GM12874 (cell line): ENCODE data around the gene WASF1.

Experiments used
- CTCF ChIP-seq: IDR thresholded peaks from 2 replicates; pipeline ENCODE4 v1.5.1; 2011; ENCODE audit warnings: low read depth, mild to moderate bottlenecking, control low read depth, low read length, moderate library complexity; ENCODE audit not compliant: insufficient read depth

Gene WASF1

GRCh38 chr6:110085285-110085684, 94.2 kb downstream of the WASF1 start:
- no peak for TF ChIP-seq CTCF

- TF ChIP-seq CTCF = no peak
Measured at GRCh38 chr6:110083875-110084585, 95.4 kb downstream of the WASF1 start.

DNA sequence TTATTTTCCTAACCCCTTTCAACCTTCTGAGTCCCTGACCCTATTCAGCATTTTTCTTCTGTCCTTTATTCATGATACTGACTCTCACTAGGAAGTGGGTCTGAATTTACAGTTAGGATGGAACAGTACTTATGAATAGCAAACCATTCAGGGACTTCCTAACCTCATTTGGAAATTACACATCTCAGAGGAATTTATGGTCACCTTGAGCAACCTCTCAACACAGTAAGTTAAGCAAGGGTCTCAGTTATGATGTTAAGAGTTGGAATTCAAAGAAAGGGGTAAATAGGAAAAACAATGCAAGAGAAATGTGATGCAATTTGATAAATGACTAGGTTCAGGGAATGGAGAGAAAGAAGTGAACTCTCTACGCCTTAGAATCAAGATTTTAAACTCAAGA, 104.1 kb downstream of the WASF1 start:
- no peak for TF ChIP-seq CTCF

DNA sequence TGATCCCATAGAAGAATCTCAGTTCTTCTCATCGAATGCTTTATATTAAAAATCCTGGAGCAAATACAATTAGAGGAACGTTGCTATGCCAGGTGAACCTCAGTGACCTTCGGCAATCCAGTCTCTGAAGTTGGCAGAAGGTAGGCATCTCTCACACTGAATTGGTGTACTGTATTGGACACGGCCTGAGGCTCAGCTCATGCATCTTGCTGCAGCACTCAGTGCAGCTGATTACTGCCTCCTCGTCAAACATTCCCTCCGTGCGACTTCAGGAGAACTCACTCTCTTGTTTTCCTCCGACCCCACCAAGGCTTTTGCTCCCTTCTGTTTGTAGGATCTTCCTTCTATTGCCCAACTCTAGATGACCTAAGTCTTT, 110.9 kb downstream of the WASF1 start:
- TF ChIP-seq CTCF = no peak

GRCh38 chr6:110067837-110068591, 111.5 kb downstream of the WASF1 start:
- TF ChIP-seq CTCF = no peak

DNA sequence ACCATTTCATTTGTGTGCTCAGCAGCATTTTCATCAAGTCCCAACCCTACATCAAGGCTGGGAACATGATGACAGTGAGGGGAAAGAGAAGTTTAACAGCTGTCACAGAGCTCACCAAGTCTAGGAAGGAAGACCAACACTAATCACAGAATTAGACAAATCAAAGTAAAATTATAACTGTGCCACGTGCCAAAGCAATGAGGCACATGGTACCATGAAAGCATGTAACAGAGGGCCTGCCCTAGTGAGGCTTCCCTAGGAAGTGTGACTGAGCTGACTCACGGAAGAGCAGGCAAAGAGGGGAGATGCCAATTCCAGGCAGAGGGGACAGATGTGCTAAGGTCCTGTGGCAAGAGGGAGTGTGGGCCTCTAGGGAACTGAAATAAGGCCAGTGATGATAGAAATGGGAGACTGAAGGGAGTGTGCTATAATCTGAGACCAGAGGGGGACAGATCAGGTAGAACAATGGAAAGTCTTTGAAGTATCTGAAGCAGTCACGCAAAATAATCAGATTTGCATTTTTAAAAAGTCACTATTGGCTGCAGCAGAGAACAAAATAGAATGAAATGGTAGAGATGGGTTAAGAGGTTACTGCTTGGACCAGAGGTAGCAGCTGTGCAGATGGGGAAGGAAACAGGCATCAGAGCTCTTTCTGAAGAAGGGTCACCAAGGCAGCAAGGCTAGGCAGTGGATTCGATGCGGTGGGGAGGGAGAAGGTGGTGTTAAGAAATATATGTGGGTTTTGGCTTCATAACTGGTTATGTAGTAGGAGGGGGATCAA, 114.5 kb downstream of the WASF1 start:
- TF ChIP-seq CTCF = no peak

DNA sequence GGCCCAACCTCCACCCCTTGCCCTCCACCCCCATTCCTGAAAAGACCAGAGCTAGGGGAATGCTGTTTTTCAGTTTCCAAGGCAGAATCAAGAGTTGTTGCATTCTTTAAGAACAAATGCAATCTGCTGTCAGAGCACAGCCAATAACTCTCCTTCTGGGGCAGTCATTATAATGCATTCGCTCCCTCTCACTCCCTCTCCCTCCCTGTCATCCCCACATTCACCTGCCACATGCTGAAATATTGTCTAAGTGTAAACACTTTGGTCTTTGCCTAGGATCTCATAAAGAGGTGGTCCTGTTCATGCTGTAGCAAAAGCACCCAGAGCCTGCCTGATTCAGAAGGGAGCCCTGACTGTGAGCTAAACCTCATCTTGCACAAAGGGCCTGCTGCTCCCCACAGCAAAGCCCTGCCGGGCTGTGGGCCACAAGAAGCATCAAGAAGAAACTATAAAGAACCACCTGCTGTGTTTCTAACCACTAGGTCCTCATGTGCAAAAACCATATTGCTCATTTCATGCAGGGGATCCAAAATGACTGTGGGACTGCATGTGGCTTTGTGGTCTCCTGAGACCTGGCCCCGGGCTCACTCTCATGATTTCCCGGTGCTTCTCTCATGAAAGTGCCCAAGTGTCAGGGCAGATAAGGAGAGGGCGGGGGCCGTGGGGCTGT, 115.7 kb downstream of the WASF1 start:
- TF ChIP-seq CTCF = no peak
